ENCODE data around the gene DIP2C.

Gene DIP2C

GRCh38 chr10:509361-510102 lies 179.9 kb downstream of the DIP2C start:
- Mint-ChIP-seq H3K4me3 (no peak overlapping the region), H3K27ac (no peak overlapping the region), H3K36me3 (ENCODE audit: low read depth) (no peaks in the 10 kb centered on the region), H3K4me1 (ENCODE audit: low read depth) (peaks cover 9% of the 10 kb centered on the region), H3K27me3 (peaks cover 6% of the 10 kb centered on the region), H3K9me3 (no peaks in the 10 kb centered on the region)

- Mint-ChIP-seq H3K4me3 (no peak overlapping the region), H3K27me3 (peaks cover 6% of the 10 kb centered on the region), H3K4me1 (ENCODE audit: low read depth) (peaks cover 9% of the 10 kb centered on the region), H3K36me3 (ENCODE audit: low read depth) (no peaks in the 10 kb centered on the region), H3K27ac (no peak overlapping the region), H3K9me3 (no peaks in the 10 kb centered on the region)
These were observed 180.7 kb downstream of the DIP2C start for GRCh38 chr10:508726-509125.

GRCh38 chr10:507908-508444 lies 181.5 kb downstream of the DIP2C start:
- peaks cover 7% of the 10 kb centered on the region for H3K27me3 Mint-ChIP-seq
- no peak overlapping the region for H3K27ac Mint-ChIP-seq
- no peak overlapping the region for H3K4me3 Mint-ChIP-seq
- peaks cover 6% of the 10 kb centered on the region for H3K4me1 Mint-ChIP-seq (ENCODE audit: low read depth)
- H3K9me3 Mint-ChIP-seq, result no peaks in the 10 kb centered on the region
- no peaks in the 10 kb centered on the region for H3K36me3 Mint-ChIP-seq (ENCODE audit: low read depth)

GRCh38 chr10:507355-507699 lies 182.1 kb downstream of the DIP2C start:
- H3K36me3 Mint-ChIP-seq (ENCODE audit: low read depth), result no peaks in the 10 kb centered on the region
- H3K4me1 Mint-ChIP-seq (ENCODE audit: low read depth), result peaks cover 12% of the 10 kb centered on the region
- H3K4me3 Mint-ChIP-seq, result no peak overlapping the region
- H3K9me3 Mint-ChIP-seq, result no peaks in the 10 kb centered on the region
- no peak overlapping the region for H3K27ac Mint-ChIP-seq
- peaks cover 13% of the 10 kb centered on the region for H3K27me3 Mint-ChIP-seq

- no peaks in the 10 kb centered on the region for H3K9me3 Mint-ChIP-seq
- H3K27me3 Mint-ChIP-seq, result peaks cover 10% of the 10 kb centered on the region
- H3K27ac Mint-ChIP-seq, result no peak overlapping the region
- H3K4me3 Mint-ChIP-seq, result no peak overlapping the region
- H3K4me1 Mint-ChIP-seq (ENCODE audit: low read depth), result peaks cover 15% of the 10 kb centered on the region
- no peaks in the 10 kb centered on the region for H3K36me3 Mint-ChIP-seq (ENCODE audit: low read depth)
These were observed 182.8 kb downstream of the DIP2C start for GRCh38 chr10:506451-507354.

GRCh38 chr10:505419-505818 lies 184.0 kb downstream of the DIP2C start:
- Mint-ChIP-seq H3K36me3 (ENCODE audit: low read depth) (no peaks in the 10 kb centered on the region), H3K27ac (no peak overlapping the region), H3K4me3 (no peak overlapping the region), H3K4me1 (ENCODE audit: low read depth) (peaks cover 17% of the 10 kb centered on the region), H3K27me3 (peaks cover 7% of the 10 kb centered on the region), H3K9me3 (no peaks in the 10 kb centered on the region)

- Mint-ChIP-seq H3K27me3 (peaks cover 7% of the 10 kb centered on the region), H3K4me1 (ENCODE audit: low read depth) (peaks cover 19% of the 10 kb centered on the region)
These were observed 184.7 kb downstream of the DIP2C start for GRCh38 chr10:504806-505205.

GRCh38 chr10:504121-504611 lies 185.3 kb downstream of the DIP2C start:
- Mint-ChIP-seq H3K27me3 (peaks cover 7% of the 10 kb centered on the region), H3K27ac (no peak overlapping the region), H3K4me3 (no peak overlapping the region), H3K36me3 (ENCODE audit: low read depth) (no peaks in the 10 kb centered on the region), H3K9me3 (no peaks in the 10 kb centered on the region), H3K4me1 (ENCODE audit: low read depth) (peaks cover 19% of the 10 kb centered on the region)

More at GRCh38 chr10:504806-505205, 184.7 kb downstream of the DIP2C start:
- H3K36me3 Mint-ChIP-seq (ENCODE audit: low read depth), result no peaks in the 10 kb centered on the region
- no peaks in the 10 kb centered on the region for H3K9me3 Mint-ChIP-seq
- H3K27ac Mint-ChIP-seq, result no peak overlapping the region
- no peak overlapping the region for H3K4me3 Mint-ChIP-seq

GRCh38 chr10:501596-501995 lies 187.9 kb downstream of the DIP2C start:
- Mint-ChIP-seq H3K27me3 (peaks cover 7% of the 10 kb centered on the region), H3K36me3 (ENCODE audit: low read depth) (no peaks in the 10 kb centered on the region), H3K4me1 (ENCODE audit: low read depth) (peaks cover 19% of the 10 kb centered on the region), H3K4me3 (no peak overlapping the region), H3K9me3 (no peaks in the 10 kb centered on the region), H3K27ac (no peak overlapping the region)

GRCh38 chr10:500876-501275 lies 188.6 kb downstream of the DIP2C start:
- no peak overlapping the region for H3K27ac Mint-ChIP-seq
- peaks cover 7% of the 10 kb centered on the region for H3K27me3 Mint-ChIP-seq
- no peaks in the 10 kb centered on the region for H3K9me3 Mint-ChIP-seq
- H3K36me3 Mint-ChIP-seq (ENCODE audit: low read depth), result no peaks in the 10 kb centered on the region
- H3K4me3 Mint-ChIP-seq, result no peak overlapping the region
- peaks cover 19% of the 10 kb centered on the region for H3K4me1 Mint-ChIP-seq (ENCODE audit: low read depth)

- H3K4me1 Mint-ChIP-seq (ENCODE audit: low read depth), result peaks cover 19% of the 10 kb centered on the region
- H3K27ac Mint-ChIP-seq, result no peak overlapping the region
- no peaks in the 10 kb centered on the region for H3K9me3 Mint-ChIP-seq
- no peaks in the 10 kb centered on the region for H3K36me3 Mint-ChIP-seq (ENCODE audit: low read depth)
- no peak overlapping the region for H3K4me3 Mint-ChIP-seq
- H3K27me3 Mint-ChIP-seq, result peaks cover 7% of the 10 kb centered on the region
These were observed 189.5 kb downstream of the DIP2C start for GRCh38 chr10:499991-500390.

- Mint-ChIP-seq H3K27ac (no peak overlapping the region), H3K9me3 (no peaks in the 10 kb centered on the region), H3K4me3 (no peak overlapping the region), H3K36me3 (ENCODE audit: low read depth) (no peaks in the 10 kb centered on the region), H3K27me3 (peaks cover 11% of the 10 kb centered on the region), H3K4me1 (ENCODE audit: low read depth) (peaks cover 19% of the 10 kb centered on the region)
These were observed 190.6 kb downstream of the DIP2C start for GRCh38 chr10:498760-499435.

- Mint-ChIP-seq H3K4me1 (ENCODE audit: low read depth) (peaks cover 18% of the 10 kb centered on the region), H3K9me3 (no peaks in the 10 kb centered on the region), H3K4me3 (no peak overlapping the region), H3K27ac (no peak overlapping the region), H3K27me3 (peaks cover 10% of the 10 kb centered on the region), H3K36me3 (ENCODE audit: low read depth) (no peaks in the 10 kb centered on the region)
These were observed 191.5 kb downstream of the DIP2C start for GRCh38 chr10:497898-498451.

- peaks cover 11% of the 10 kb centered on the region for H3K4me1 Mint-ChIP-seq (ENCODE audit: low read depth)
- peaks cover 8% of the 10 kb centered on the region for H3K27me3 Mint-ChIP-seq
- no peak overlapping the region for H3K4me3 Mint-ChIP-seq
- H3K27ac Mint-ChIP-seq, result no peak overlapping the region
- H3K36me3 Mint-ChIP-seq (ENCODE audit: low read depth), result no peaks in the 10 kb centered on the region
- H3K9me3 Mint-ChIP-seq, result no peaks in the 10 kb centered on the region
These were observed 192.2 kb downstream of the DIP2C start for GRCh38 chr10:497289-497688.
